ENCODE results near the gene THRB. TPM values are rescaled to one million over a fixed set of nuclear protein-coding genes. Genes with fewer than 3 reads are reported as not detected.

Gene THRB
- total and polyA plus RNA-seq, 10 donors, result 1.00 to 26.6 (median 16.2) TPM

GRCh38 chr3:24520101-24520495 lies 25.4 kb upstream of the THRB start:
- WGBS, 5 donors, result 79 to 92% (median 88%) methylated on average over 2 of the region's 2 CpGs
- Histone ChIP-seq H3K4me1 (peaks cover 5 to 40% (median 19%) of the 10 kb centered on the region in 6 donors), H3K27me3 (replicated peaks in 1 of 7) (peaks cover 0 to 38% (median 10%) of the 10 kb centered on the region in 7 donors), H3K9me3 (no peaks in the 10 kb centered on the region), H3K36me3 (no peaks in the 10 kb centered on the region), H3K4me3 (no peak overlapping the region), H3K27ac (no peak overlapping the region)
- no peak for DNase-seq
- TF ChIP-seq POLR2AphosphoS5 (IDR thresholded peaks at IDR 0.05), result no peak
- TF ChIP-seq CTCF (IDR thresholded peaks at IDR 0.05 in 8 of 11, conservative IDR thresholded peaks at IDR 0.05 in 3 of 11), result no peak
- no peak for TF ChIP-seq POLR2A (IDR thresholded peaks at IDR 0.05)
- intact Hi-C loops (cut with DNase I; ENCODE audit: low total_unique reads), result loop anchor here (5.0 kb wide), 1 partner anchor 162 kb away; no protein-coding TSS in a partner anchor

DNA sequence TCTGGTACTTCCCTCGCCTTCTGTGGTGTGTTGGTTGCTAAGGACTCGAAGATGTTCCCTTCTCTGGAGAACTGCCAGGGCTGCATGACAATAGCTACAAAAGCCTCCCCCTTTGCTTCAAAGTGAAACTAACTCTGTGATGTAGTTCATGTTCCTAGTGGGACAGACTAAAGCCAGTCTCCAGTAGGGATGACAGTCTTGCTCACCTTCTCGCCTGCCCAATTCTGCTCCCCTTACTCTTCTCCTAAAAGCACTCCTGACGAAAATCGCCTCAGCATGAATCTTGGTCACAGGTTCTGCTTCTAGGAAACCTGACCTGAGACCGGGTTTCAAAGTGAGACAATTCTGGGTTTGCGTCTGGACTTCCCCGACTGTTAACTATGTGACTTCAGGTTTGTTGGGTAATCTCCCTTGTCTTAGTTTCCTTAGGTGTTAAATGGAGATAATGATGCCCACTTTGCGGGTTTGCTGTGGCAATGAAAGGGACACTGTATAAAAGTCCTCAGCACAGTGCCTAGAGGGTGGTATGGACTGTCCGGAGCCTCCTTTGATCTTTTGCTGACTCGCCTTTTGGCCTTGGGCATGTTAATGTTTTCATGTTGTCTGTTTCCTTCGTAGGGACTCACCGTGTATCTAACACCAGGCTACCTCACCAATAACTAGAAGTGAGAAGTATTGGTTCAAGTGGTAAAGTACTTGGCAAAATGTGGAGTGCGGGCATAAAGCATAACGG lies 24.9 kb upstream of the THRB start:
- 49 to 72% (median 66%) methylated on average over 15 of the region's 15 CpGs for WGBS, 5 donors
- TF ChIP-seq POLR2AphosphoS5 (IDR thresholded peaks at IDR 0.05) (no peak), POLR2A (IDR thresholded peaks at IDR 0.05) (no peak), CTCF (IDR thresholded peaks at IDR 0.05 in 8 of 11, conservative IDR thresholded peaks at IDR 0.05 in 3 of 11) (no peak)
- peaks cover 0 to 38% (median 10%) of the 10 kb centered on the region in 7 donors for H3K27me3 ChIP-seq (replicated peaks in 1 of 7)

GRCh38 chr3:24518990-24519367 lies 24.3 kb upstream of the THRB start:
- TF ChIP-seq POLR2AphosphoS5 (IDR thresholded peaks at IDR 0.05) (no peak), POLR2A (IDR thresholded peaks at IDR 0.05) (no peak), CTCF (IDR thresholded peaks at IDR 0.05 in 8 of 11, conservative IDR thresholded peaks at IDR 0.05 in 3 of 11) (no peak)
- no peaks in the 10 kb centered on the region for H3K9me3 ChIP-seq
- WGBS, 5 donors, result 52 to 70% (median 57%) methylated on average over 4 of the region's 4 CpGs
- no peak overlapping the region for H3K27ac ChIP-seq
- H3K4me3 ChIP-seq, result peak overlapping the region in 1 of 8 donors; percentile 40
- H3K4me1 ChIP-seq, result peaks cover 5 to 40% (median 19%) of the 10 kb centered on the region in 6 donors
- intact Hi-C loops (cut with DNase I; ENCODE audit: low total_unique reads), result no loop called here
- no peaks in the 10 kb centered on the region for H3K36me3 ChIP-seq
- DNase-seq, result no peak
- peaks cover 0 to 38% (median 10%) of the 10 kb centered on the region in 7 donors for H3K27me3 ChIP-seq (replicated peaks in 1 of 7)

More for the DNA sequence above, 24.9 kb upstream of the THRB start:
- Histone ChIP-seq H3K4me3 (peak overlapping the region in 2 of 8 donors; percentile 2 to 40), H3K36me3 (no peaks in the 10 kb centered on the region), H3K9me3 (no peaks in the 10 kb centered on the region), H3K27ac (peak overlapping the region in 1 of 8 donors; percentile 14), H3K4me1 (peaks cover 5 to 40% (median 19%) of the 10 kb centered on the region in 6 donors)
- intact Hi-C loops (cut with DNase I; ENCODE audit: low total_unique reads), result loop anchor here (5.0 kb wide), 1 partner anchor 163 kb away; no protein-coding TSS in a partner anchor
- DNase-seq, result no peak

- 81 to 91% (median 85%) methylated on average over 4 of the region's 4 CpGs for WGBS, 5 donors
- no peak for DNase-seq
- no peak for TF ChIP-seq POLR2AphosphoS5 (IDR thresholded peaks at IDR 0.05)
- TF ChIP-seq CTCF (IDR thresholded peaks at IDR 0.05 in 8 of 11, conservative IDR thresholded peaks at IDR 0.05 in 3 of 11), result no peak
- TF ChIP-seq POLR2A (IDR thresholded peaks at IDR 0.05), result no peak
These were observed 19.5 kb upstream of the THRB start for GRCh38 chr3:24514119-24514518.

More at GRCh38 chr3:24514119-24514518, 19.5 kb upstream of the THRB start:
- Histone ChIP-seq H3K36me3 (no peaks in the 10 kb centered on the region), H3K27ac (no peak overlapping the region), H3K27me3 (replicated peaks in 1 of 7) (peaks cover 0 to 8% (median 0%) of the 10 kb centered on the region in 7 donors), H3K4me1 (peaks cover 0 to 3% (median 1%) of the 10 kb centered on the region in 6 donors), H3K9me3 (no peaks in the 10 kb centered on the region), H3K4me3 (no peak overlapping the region)
- intact Hi-C loops (cut with DNase I; ENCODE audit: low total_unique reads), result no loop called here
